IPS-15b (cell line): ENCODE results near the gene RIPPLY2.
"Not testable (repeated sequence)": the region's sequence is repeated elsewhere in the genome, so short reads cannot be mapped to it uniquely, and the experiment has no call there.

Source experiments
- H3K27me3 ChIP-seq: one replicate; pipeline ENCODE4 v1.6.1; 2013; ENCODE audit warnings: low read length; ENCODE audit not compliant: control insufficient read depth, insufficient read depth
- H3K36me3 ChIP-seq: one replicate; pipeline ENCODE4 v1.6.1; 2013; ENCODE audit warnings: low read length; ENCODE audit not compliant: control insufficient read depth, insufficient read depth
- H3K4me1 ChIP-seq: one replicate; pipeline ENCODE4 v1.6.1; 2013; ENCODE audit warnings: mild to moderate bottlenecking, low read length; ENCODE audit not compliant: control insufficient read depth, insufficient read depth
- H3K4me3 ChIP-seq: one replicate; pipeline ENCODE4 v1.5.1; 2013; ENCODE audit warnings: low read depth, low read length
- H3K9ac ChIP-seq: one replicate; pipeline ENCODE4 v1.6.1; 2013; ENCODE audit warnings: low read depth, mild to moderate bottlenecking, low read length
- H3K9me3 ChIP-seq: one replicate; pipeline ENCODE4 v1.6.1; 2013; ENCODE audit warnings: mild to moderate bottlenecking, low read length; ENCODE audit not compliant: control insufficient read depth, insufficient read depth

The RIPPLY2 gene

GRCh38 chr6:83853178-83854000 is at the start of gene RIPPLY2:
Gene RIPPLY2, plus strand, starts transcription at chr6:83853360. Its CDS starts 57 bp downstream, at chr6:83853417.
- peaks cover 51% of the 10 kb centered on the region for H3K27me3 ChIP-seq
- peak within 1 kb of the TSS; percentile 87 for H3K4me3 ChIP-seq
- no peaks in the 10 kb centered on the region for H3K36me3 ChIP-seq
- no peaks in the 10 kb centered on the region for H3K9me3 ChIP-seq
- peaks cover 4% of the 10 kb centered on the region for H3K4me1 ChIP-seq
- H3K9ac ChIP-seq: peak within 1 kb of the TSS; percentile 39

GRCh38 chr6:83803492-83803891 is 49.7 kb upstream of the RIPPLY2 start:
- not testable (repeated sequence) for H3K4me1 ChIP-seq, H3K27me3 ChIP-seq, H3K9ac ChIP-seq, H3K9me3 ChIP-seq, H3K36me3 ChIP-seq
- peak overlapping the region; percentile 30 for H3K4me3 ChIP-seq

- Histone ChIP-seq H3K9ac (no peak overlapping the region), H3K4me1 (no peaks in the 10 kb centered on the region), H3K27me3 (no peaks in the 10 kb centered on the region), H3K36me3 (no peaks in the 10 kb centered on the region), H3K4me3 (no peak overlapping the region), H3K9me3 (peaks cover 3% of the 10 kb centered on the region)
Observed at GRCh38 chr6:83804886-83805285, 48.3 kb upstream of the RIPPLY2 start.

GRCh38 chr6:83808005-83808404 is 45.2 kb upstream of the RIPPLY2 start:
- Histone ChIP-seq H3K4me1 (no peaks in the 10 kb centered on the region), H3K9ac (no peak overlapping the region), H3K9me3 (peaks cover 3% of the 10 kb centered on the region), H3K27me3 (no peaks in the 10 kb centered on the region), H3K4me3 (no peak overlapping the region), H3K36me3 (no peaks in the 10 kb centered on the region)

GRCh38 chr6:83808926-83809325 is 44.2 kb upstream of the RIPPLY2 start:
- Histone ChIP-seq H3K27me3 (no peaks in the 10 kb centered on the region), H3K36me3 (no peaks in the 10 kb centered on the region), H3K9ac (no peak overlapping the region)

GRCh38 chr6:83812595-83812994 is 40.6 kb upstream of the RIPPLY2 start:
- Histone ChIP-seq H3K9ac (no peak overlapping the region), H3K4me1 (no peaks in the 10 kb centered on the region), H3K4me3 (no peak overlapping the region), H3K9me3 (no peaks in the 10 kb centered on the region), H3K36me3 (no peaks in the 10 kb centered on the region), H3K27me3 (no peaks in the 10 kb centered on the region)

More at GRCh38 chr6:83808926-83809325, 44.2 kb upstream of the RIPPLY2 start:
- Histone ChIP-seq H3K9me3 (peaks cover 3% of the 10 kb centered on the region), H3K4me1 (no peaks in the 10 kb centered on the region), H3K4me3 (no peak overlapping the region)

- H3K9me3 ChIP-seq: no peaks in the 10 kb centered on the region
- H3K9ac ChIP-seq: no peak overlapping the region
- no peaks in the 10 kb centered on the region for H3K4me1 ChIP-seq
- no peaks in the 10 kb centered on the region for H3K36me3 ChIP-seq
- no peaks in the 10 kb centered on the region for H3K27me3 ChIP-seq
- no peak overlapping the region for H3K4me3 ChIP-seq
Observed at GRCh38 chr6:83815631-83816272, 37.4 kb upstream of the RIPPLY2 start.

GRCh38 chr6:83822629-83823169 is 30.5 kb upstream of the RIPPLY2 start:
- Histone ChIP-seq H3K4me1 (peaks cover 5% of the 10 kb centered on the region), H3K9ac (no peak overlapping the region), H3K27me3 (no peaks in the 10 kb centered on the region), H3K9me3 (no peaks in the 10 kb centered on the region), H3K4me3 (no peak overlapping the region), H3K36me3 (no peaks in the 10 kb centered on the region)

- Histone ChIP-seq H3K27me3 (no peaks in the 10 kb centered on the region), H3K4me1 (peaks cover 5% of the 10 kb centered on the region), H3K36me3 (no peaks in the 10 kb centered on the region), H3K9ac (no peak overlapping the region), H3K9me3 (no peaks in the 10 kb centered on the region), H3K4me3 (no peak overlapping the region)
Observed at GRCh38 chr6:83824388-83824801, 28.8 kb upstream of the RIPPLY2 start.

- H3K4me3 ChIP-seq: no peak overlapping the region
- no peaks in the 10 kb centered on the region for H3K9me3 ChIP-seq
- H3K36me3 ChIP-seq: no peaks in the 10 kb centered on the region
- peaks cover 5% of the 10 kb centered on the region for H3K4me1 ChIP-seq
- no peak overlapping the region for H3K9ac ChIP-seq
- H3K27me3 ChIP-seq: no peaks in the 10 kb centered on the region
Observed at GRCh38 chr6:83824831-83825230, 28.3 kb upstream of the RIPPLY2 start.

GRCh38 chr6:83827050-83827449 is 26.1 kb upstream of the RIPPLY2 start:
- H3K4me1 ChIP-seq: peaks cover 5% of the 10 kb centered on the region
- no peaks in the 10 kb centered on the region for H3K9me3 ChIP-seq

GRCh38 chr6:83838727-83839126 is 14.4 kb upstream of the RIPPLY2 start:
- no peak overlapping the region for H3K4me3 ChIP-seq
- H3K9ac ChIP-seq: no peak overlapping the region
- H3K4me1 ChIP-seq: no peaks in the 10 kb centered on the region
- no peaks in the 10 kb centered on the region for H3K27me3 ChIP-seq
- H3K9me3 ChIP-seq: no peaks in the 10 kb centered on the region
- no peaks in the 10 kb centered on the region for H3K36me3 ChIP-seq

More at GRCh38 chr6:83827050-83827449, 26.1 kb upstream of the RIPPLY2 start:
- Histone ChIP-seq H3K36me3 (no peaks in the 10 kb centered on the region), H3K4me3 (no peak overlapping the region), H3K27me3 (no peaks in the 10 kb centered on the region), H3K9ac (no peak overlapping the region)
